ENCODE results near the gene C20orf204. TPM values are rescaled to one million over a fixed set of nuclear protein-coding genes. Genes with fewer than 3 reads are reported as not detected.

C20orf204 gene
- total and polyA plus RNA-seq, 2 donors, result 0.71 to 0.95 TPM

- no peaks in the 10 kb centered on the region for H3K36me3 ChIP-seq (ENCODE audit: insufficient read depth)
- peaks cover 1% of the 10 kb centered on the region for H3K4me1 ChIP-seq (ENCODE audit: insufficient read depth)
- WGBS, result 3% methylated on average over 55 of the region's 55 CpGs
- H3K27ac ChIP-seq (ENCODE audit: low read depth), result no peak overlapping the region
- H3K4me3 ChIP-seq (ENCODE audit: low read depth, low read length), result peak overlapping the region; percentile 28
- DNase-seq (ENCODE audit: extremely low spot score), result no peak
Observed at GRCh38 chr20:64042054-64042781, 6.2 kb downstream of the C20orf204 start.

- 87% methylated on average over 9 of the region's 9 CpGs for WGBS
- H3K4me3 ChIP-seq (ENCODE audit: low read depth, low read length), result no peak overlapping the region
- DNase-seq (ENCODE audit: extremely low spot score), result no peak
- H3K36me3 ChIP-seq (ENCODE audit: insufficient read depth), result no peaks in the 10 kb centered on the region
- H3K4me1 ChIP-seq (ENCODE audit: insufficient read depth), result peaks cover 1% of the 10 kb centered on the region
- no peak overlapping the region for H3K27ac ChIP-seq (ENCODE audit: low read depth)
Observed at GRCh38 chr20:64043768-64044167, 7.8 kb downstream of the C20orf204 start.

GRCh38 chr20:64044484-64045247 is 8.7 kb downstream of the C20orf204 start:
- no peak for DNase-seq (ENCODE audit: extremely low spot score)
- H3K4me3 ChIP-seq (ENCODE audit: low read depth, low read length), result no peak overlapping the region
- 59% methylated on average over 14 of the region's 14 CpGs for WGBS
- no peaks in the 10 kb centered on the region for H3K36me3 ChIP-seq (ENCODE audit: insufficient read depth)
- H3K4me1 ChIP-seq (ENCODE audit: insufficient read depth), result peaks cover 1% of the 10 kb centered on the region
- H3K27ac ChIP-seq (ENCODE audit: low read depth), result no peak overlapping the region

GRCh38 chr20:64045346-64046011 is 9.5 kb downstream of the C20orf204 start:
- WGBS, result 55% methylated on average over 11 of the region's 11 CpGs
- no peak overlapping the region for H3K27ac ChIP-seq (ENCODE audit: low read depth)
- no peak overlapping the region for H3K4me3 ChIP-seq (ENCODE audit: low read depth, low read length)
- peaks cover 1% of the 10 kb centered on the region for H3K4me1 ChIP-seq (ENCODE audit: insufficient read depth)
- no peak for DNase-seq (ENCODE audit: extremely low spot score)
- no peaks in the 10 kb centered on the region for H3K36me3 ChIP-seq (ENCODE audit: insufficient read depth)

- Histone ChIP-seq H3K4me1 (ENCODE audit: insufficient read depth) (peaks cover 1% of the 10 kb centered on the region), H3K27ac (ENCODE audit: low read depth) (no peak overlapping the region), H3K4me3 (ENCODE audit: low read depth, low read length) (peak overlapping the region; percentile 2), H3K36me3 (ENCODE audit: insufficient read depth) (no peaks in the 10 kb centered on the region)
- WGBS, result 80% methylated on average over 8 of the region's 8 CpGs
- DNase-seq (ENCODE audit: extremely low spot score), result no peak
Observed at GRCh38 chr20:64047046-64047389, 11.0 kb downstream of the C20orf204 start.

GRCh38 chr20:64047968-64048401 is 12.0 kb downstream of the C20orf204 start:
- DNase-seq (ENCODE audit: extremely low spot score), result no peak
- Histone ChIP-seq H3K4me1 (ENCODE audit: insufficient read depth) (peaks cover 1% of the 10 kb centered on the region), H3K4me3 (ENCODE audit: low read depth, low read length) (peak overlapping the region; percentile 43), H3K27ac (ENCODE audit: low read depth) (no peak overlapping the region), H3K36me3 (ENCODE audit: insufficient read depth) (no peaks in the 10 kb centered on the region)
- WGBS, result 8% methylated on average over 49 of the region's 49 CpGs

- 3% methylated on average over 101 of the region's 101 CpGs for WGBS
- peaks cover 1% of the 10 kb centered on the region for H3K4me1 ChIP-seq (ENCODE audit: insufficient read depth)
- H3K27ac ChIP-seq (ENCODE audit: low read depth), result no peak overlapping the region
- peak overlapping the region; percentile 43 for H3K4me3 ChIP-seq (ENCODE audit: low read depth, low read length)
- no peaks in the 10 kb centered on the region for H3K36me3 ChIP-seq (ENCODE audit: insufficient read depth)
- DNase-seq (ENCODE audit: extremely low spot score), result no peak
Observed at GRCh38 chr20:64048402-64049044, 12.5 kb downstream of the C20orf204 start.

GRCh38 chr20:64049060-64049877 is 13.3 kb downstream of the C20orf204 start, which contains the start of gene SOX18:
Gene SOX18 (minus strand): TSS chr20:64049639. CDS start chr20:64049516, 123 bp downstream.
- peak within 1 kb of the TSS; percentile 43 for H3K4me3 ChIP-seq (ENCODE audit: low read depth, low read length)
- DNase-seq (ENCODE audit: extremely low spot score), result no peak
- no peaks in the 10 kb centered on the region for H3K36me3 ChIP-seq (ENCODE audit: insufficient read depth)
- under 1% methylated on average over 109 of the region's 111 CpGs for WGBS
- peak within 1 kb of the TSS; percentile 12 for H3K27ac ChIP-seq (ENCODE audit: low read depth)
- peaks cover 1% of the 10 kb centered on the region for H3K4me1 ChIP-seq (ENCODE audit: insufficient read depth)

GRCh38 chr20:64049878-64050260 is 13.9 kb downstream of the C20orf204 start:
- Histone ChIP-seq H3K4me3 (ENCODE audit: low read depth, low read length) (peak overlapping the region; percentile 43), H3K36me3 (ENCODE audit: insufficient read depth) (no peaks in the 10 kb centered on the region), H3K4me1 (ENCODE audit: insufficient read depth) (peaks cover 1% of the 10 kb centered on the region), H3K27ac (ENCODE audit: low read depth) (peak overlapping the region; percentile 12)
- WGBS, result 27% methylated on average over 16 of the region's 16 CpGs
- DNase-seq (ENCODE audit: extremely low spot score), result no peak

- Histone ChIP-seq H3K27ac (ENCODE audit: low read depth) (no peak overlapping the region), H3K4me1 (ENCODE audit: insufficient read depth) (no peaks in the 10 kb centered on the region), H3K4me3 (ENCODE audit: low read depth, low read length) (no peak overlapping the region), H3K36me3 (ENCODE audit: insufficient read depth) (no peaks in the 10 kb centered on the region)
- DNase-seq (ENCODE audit: extremely low spot score), result no peak
- 76% methylated on average over 23 of the region's 23 CpGs for WGBS
Observed at GRCh38 chr20:64050261-64051032, 14.5 kb downstream of the C20orf204 start.

GRCh38 chr20:64051033-64051452 is 15.1 kb downstream of the C20orf204 start:
- Histone ChIP-seq H3K4me3 (ENCODE audit: low read depth, low read length) (no peak overlapping the region), H3K4me1 (ENCODE audit: insufficient read depth) (no peaks in the 10 kb centered on the region), H3K27ac (ENCODE audit: low read depth) (no peak overlapping the region), H3K36me3 (ENCODE audit: insufficient read depth) (no peaks in the 10 kb centered on the region)
- DNase-seq (ENCODE audit: extremely low spot score), result no peak
- WGBS, result 80% methylated on average over 11 of the region's 11 CpGs
